Measurements from ENCODE around the gene STAMBP.
"Not testable (repeated sequence)": the region's sequence is repeated elsewhere in the genome, so short reads cannot be mapped to it uniquely, and the experiment has no call there.

Gene STAMBP

GRCh38 chr2:73836141-73836943 is 7.6 kb downstream of the STAMBP start:
- DNase-seq, result peak in 1 of 56 donors; percentile 16

GRCh38 chr2:73837847-73838585 is 9.3 kb downstream of the STAMBP start:
- DNase-seq, result no peak

- DNase-seq, result no peak
Measured at GRCh38 chr2:73838889-73839534, 10.3 kb downstream of the STAMBP start.

- no peak for DNase-seq
Measured at GRCh38 chr2:73839653-73840411, 11.1 kb downstream of the STAMBP start.

- DNase-seq, result no peak
Measured at GRCh38 chr2:73841912-73842738, 13.4 kb downstream of the STAMBP start.

GRCh38 chr2:73842739-73843019 is 13.9 kb downstream of the STAMBP start:
- no peak for DNase-seq

GRCh38 chr2:73844087-73844486 is 15.3 kb downstream of the STAMBP start:
- DNase-seq, result no peak

- DNase-seq, result no peak
Measured at GRCh38 chr2:73850009-73850408, 21.2 kb downstream of the STAMBP start.

GRCh38 chr2:73851274-73851673 is 22.5 kb downstream of the STAMBP start:
- DNase-seq, result no peak

GRCh38 chr2:73852020-73852419 is 23.3 kb downstream of the STAMBP start:
- DNase-seq, result no peak

- no peak for DNase-seq
Measured at GRCh38 chr2:73855526-73855925, 26.8 kb downstream of the STAMBP start.

- DNase-seq, result no peak
Measured at GRCh38 chr2:73856214-73856613, 27.5 kb downstream of the STAMBP start.

- peak in 2 of 56 donors; percentile 2 to 3 for DNase-seq
Measured at GRCh38 chr2:73859721-73860586, 31.2 kb downstream of the STAMBP start.

- DNase-seq, result no peak
Measured at GRCh38 chr2:73862987-73863386, 34.2 kb downstream of the STAMBP start.

- no peak for DNase-seq
Measured at GRCh38 chr2:73868204-73868978, 39.6 kb downstream of the STAMBP start.

- DNase-seq, result peak in 6 of 56 donors; percentile 7 to 62 (median 17)
Measured at GRCh38 chr2:73870084-73870483, 41.3 kb downstream of the STAMBP start.

GRCh38 chr2:73877071-73877802 is 48.5 kb downstream of the STAMBP start:
- no peak for DNase-seq

GRCh38 chr2:73877984-73878383 is 49.2 kb downstream of the STAMBP start:
- not testable (repeated sequence) for DNase-seq

Data from amygdala (tissue), 56 donors.